Hair follicular keratinocyte (primary cell): Measurements from ENCODE around the gene CFAP206. TPM values are rescaled to one million over a fixed set of nuclear protein-coding genes. Genes with fewer than 3 reads are reported as not detected.

ENCODE experiments used
- total RNA-seq: library from RNA; depleted of rRNA; stranded (reverse); fragments of >200 nt; gene quantifications from 2 replicates; pipeline ENCODE4 v1.2.3, GENCODE V29; 2015

CFAP206 gene
- total RNA-seq, result not detected in 2 replicates

GRCh38 chr6:87407901-87408720, at the start of gene CFAP206:
TSS of gene CFAP206 (plus strand) at chr6:87407972. CDS start at chr6:87409840, 1,868 bp downstream.

GRCh38 chr6:87472525-87473418, 65.0 kb downstream of the CFAP206 start, which contains the start of gene SLC35A1:
TSS of gene SLC35A1 (plus strand) at chr6:87472974. CDS start at chr6:87473004, 30 bp downstream.

Other genes with a start within 250 kb of the CFAP206 start
- gene SMIM8, start 85.4 kb upstream of the CFAP206 start, total RNA-seq, result 2.3 and 2.7 TPM in 2 replicates
- gene GJB7, start 78.7 kb upstream of the CFAP206 start, total RNA-seq, result not detected in 2 replicates
- 0.99 and 2.5 TPM in 2 replicates for gene C6orf163, start 63.2 kb upstream of the CFAP206 start, total RNA-seq
- 7.4 and 8.9 TPM in 2 replicates for gene SLC35A1, start 65.0 kb downstream of the CFAP206 start, total RNA-seq
- gene RARS2, start 182.0 kb downstream of the CFAP206 start, total RNA-seq, result 23.7 and 25.6 TPM in 2 replicates
- 16.7 and 25.7 TPM in 2 replicates for gene ORC3, start 182.2 kb downstream of the CFAP206 start, total RNA-seq